K562 (cell line): ENCODE measurements around the gene ZBTB16.

Source experiments
- ARHGAP35 ChIP-seq: fragments of 450-650 bp; IDR thresholded peaks from 2 replicates; pipeline ENCODE4 v1.6.1; 2018; ENCODE audit not compliant: partially characterized antibody
- KAT2B ChIP-seq: IDR thresholded peaks from one replicate; pipeline ENCODE4 v1.6.1; 2012; ENCODE audit warnings: low read depth, mild to moderate bottlenecking, control low read depth, inconsistent platforms, low read length, moderate library complexity
- MXI1 ChIP-seq: IDR thresholded peaks from 2 replicates; pipeline ENCODE4 v1.6.1; 2011; ENCODE audit warnings: low read depth, mild to moderate bottlenecking, improper control_type of control experiment, low read length
- SFPQ ChIP-seq: fragments of 200-400 bp; formaldehyde crosslinking; IDR thresholded peaks from 2 replicates; pipeline ENCODE4 v1.6.1; 2017; ENCODE audit warnings: mild to moderate bottlenecking, low read depth, low read length, moderate library complexity
- SMAD1 ChIP-seq: fragments of 150-350 bp; IDR thresholded peaks from 2 replicates; pipeline ENCODE4 v1.6.1; 2014; ENCODE audit warnings: low read length, low read depth; ENCODE audit not compliant: partially characterized antibody
- ZBTB8A ChIP-seq: fragments of 450-650 bp; IDR thresholded peaks from 2 replicates; pipeline ENCODE4 v1.6.1; 2018; ENCODE audit warnings: mild to moderate bottlenecking, moderate library complexity; ENCODE audit not compliant: partially characterized antibody
- ZNF253 ChIP-seq: fragments of 250-450 bp; sonication (Bioruptor Pico); conservative IDR thresholded peaks from 2 replicates; pipeline ENCODE4 v1.6.1; 2021; ENCODE audit warnings: mild to moderate bottlenecking
- TF ChIP-seq, protein P1 (sequence below): fragments of 450-650 bp; IDR thresholded peaks from 2 replicates; pipeline ENCODE4 v1.6.1; 2018; ENCODE audit not compliant: partially characterized antibody
- TF ChIP-seq, protein P2 (sequence below): fragments of 450-650 bp; IDR thresholded peaks from 2 replicates; pipeline ENCODE4 v1.6.1; 2017; ENCODE audit warnings: mild to moderate bottlenecking, moderate library complexity
- TF ChIP-seq, protein P3 (sequence below): fragments of 250-450 bp; sonication (Bioruptor Pico); IDR thresholded peaks from 2 replicates; pipeline ENCODE4 v1.5.0; 2021; ENCODE audit warnings: mild to moderate bottlenecking, borderline replicate concordance
- TF ChIP-seq, protein P4 (sequence below), 3 experiments: IDR thresholded peaks in 2 of 3; conservative IDR thresholded peaks in 1 of 3; 2 replicates each; pipeline ENCODE4 v1.5.1; 2011 to 2012; ENCODE audit warnings: low read length in 3 of 3, mild to moderate bottlenecking in 3 of 3, control low read depth in 2 of 3, improper control_type of control experiment in 1 of 3, inconsistent platforms in 1 of 3, low read depth in 1 of 3, mixed read lengths in 1 of 3, moderate library complexity in 1 of 3; ENCODE audit not compliant: insufficient read depth in 2 of 3

DNA sequence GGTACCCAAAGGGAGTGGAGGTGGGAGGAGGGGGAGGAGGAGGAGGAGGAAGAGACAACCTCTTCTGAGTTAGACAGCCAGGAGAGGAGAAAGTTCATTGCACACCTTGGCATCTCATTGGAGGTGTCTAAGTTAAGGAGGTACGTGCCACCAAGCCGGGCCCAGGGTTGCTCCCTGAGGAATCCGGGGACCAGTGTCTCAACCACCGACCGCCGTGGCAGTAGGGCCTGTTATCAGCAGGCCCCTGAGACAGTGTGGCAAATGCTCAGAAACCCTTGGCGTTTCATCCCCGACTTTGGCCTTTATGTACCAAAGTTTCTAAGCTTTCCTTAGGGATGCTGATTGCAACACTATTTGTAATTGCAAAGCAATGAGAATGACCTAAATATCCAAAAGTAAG is 141.7 kb downstream of the ZBTB16 start:
- TF ChIP-seq, protein P1, sequence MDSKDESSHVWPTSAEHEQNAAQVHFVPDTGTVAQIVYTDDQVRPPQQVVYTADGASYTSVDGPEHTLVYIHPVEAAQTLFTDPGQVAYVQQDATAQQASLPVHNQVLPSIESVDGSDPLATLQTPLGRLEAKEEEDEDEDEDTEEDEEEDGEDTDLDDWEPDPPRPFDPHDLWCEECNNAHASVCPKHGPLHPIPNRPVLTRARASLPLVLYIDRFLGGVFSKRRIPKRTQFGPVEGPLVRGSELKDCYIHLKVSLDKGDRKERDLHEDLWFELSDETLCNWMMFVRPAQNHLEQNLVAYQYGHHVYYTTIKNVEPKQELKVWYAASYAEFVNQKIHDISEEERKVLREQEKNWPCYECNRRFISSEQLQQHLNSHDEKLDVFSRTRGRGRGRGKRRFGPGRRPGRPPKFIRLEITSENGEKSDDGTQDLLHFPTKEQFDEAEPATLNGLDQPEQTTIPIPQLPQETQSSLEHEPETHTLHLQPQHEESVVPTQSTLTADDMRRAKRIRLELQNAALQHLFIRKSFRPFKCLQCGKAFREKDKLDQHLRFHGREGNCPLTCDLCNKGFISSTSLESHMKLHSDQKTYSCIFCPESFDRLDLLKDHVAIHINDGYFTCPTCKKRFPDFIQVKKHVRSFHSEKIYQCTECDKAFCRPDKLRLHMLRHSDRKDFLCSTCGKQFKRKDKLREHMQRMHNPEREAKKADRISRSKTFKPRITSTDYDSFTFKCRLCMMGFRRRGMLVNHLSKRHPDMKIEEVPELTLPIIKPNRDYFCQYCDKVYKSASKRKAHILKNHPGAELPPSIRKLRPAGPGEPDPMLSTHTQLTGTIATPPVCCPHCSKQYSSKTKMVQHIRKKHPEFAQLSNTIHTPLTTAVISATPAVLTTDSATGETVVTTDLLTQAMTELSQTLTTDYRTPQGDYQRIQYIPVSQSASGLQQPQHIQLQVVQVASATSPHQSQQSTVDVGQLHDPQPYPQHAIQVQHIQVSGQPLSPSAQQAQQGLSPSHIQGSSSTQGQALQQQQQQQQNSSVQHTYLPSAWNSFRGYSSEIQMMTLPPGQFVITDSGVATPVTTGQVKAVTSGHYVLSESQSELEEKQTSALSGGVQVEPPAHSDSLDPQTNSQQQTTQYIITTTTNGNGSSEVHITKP, result no peak
- TF ChIP-seq, protein P2, sequence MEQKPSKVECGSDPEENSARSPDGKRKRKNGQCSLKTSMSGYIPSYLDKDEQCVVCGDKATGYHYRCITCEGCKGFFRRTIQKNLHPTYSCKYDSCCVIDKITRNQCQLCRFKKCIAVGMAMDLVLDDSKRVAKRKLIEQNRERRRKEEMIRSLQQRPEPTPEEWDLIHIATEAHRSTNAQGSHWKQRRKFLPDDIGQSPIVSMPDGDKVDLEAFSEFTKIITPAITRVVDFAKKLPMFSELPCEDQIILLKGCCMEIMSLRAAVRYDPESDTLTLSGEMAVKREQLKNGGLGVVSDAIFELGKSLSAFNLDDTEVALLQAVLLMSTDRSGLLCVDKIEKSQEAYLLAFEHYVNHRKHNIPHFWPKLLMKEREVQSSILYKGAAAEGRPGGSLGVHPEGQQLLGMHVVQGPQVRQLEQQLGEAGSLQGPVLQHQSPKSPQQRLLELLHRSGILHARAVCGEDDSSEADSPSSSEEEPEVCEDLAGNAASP, result no peak
- TF ChIP-seq ZBTB8A (no peak), KAT2B (no peak), SFPQ (no peak), MXI1 (no peak), ARHGAP35 (no peak), ZNF253 (CRISPR knock-in tag) (no peak), SMAD1 (no peak)
- TF ChIP-seq, protein P3, sequence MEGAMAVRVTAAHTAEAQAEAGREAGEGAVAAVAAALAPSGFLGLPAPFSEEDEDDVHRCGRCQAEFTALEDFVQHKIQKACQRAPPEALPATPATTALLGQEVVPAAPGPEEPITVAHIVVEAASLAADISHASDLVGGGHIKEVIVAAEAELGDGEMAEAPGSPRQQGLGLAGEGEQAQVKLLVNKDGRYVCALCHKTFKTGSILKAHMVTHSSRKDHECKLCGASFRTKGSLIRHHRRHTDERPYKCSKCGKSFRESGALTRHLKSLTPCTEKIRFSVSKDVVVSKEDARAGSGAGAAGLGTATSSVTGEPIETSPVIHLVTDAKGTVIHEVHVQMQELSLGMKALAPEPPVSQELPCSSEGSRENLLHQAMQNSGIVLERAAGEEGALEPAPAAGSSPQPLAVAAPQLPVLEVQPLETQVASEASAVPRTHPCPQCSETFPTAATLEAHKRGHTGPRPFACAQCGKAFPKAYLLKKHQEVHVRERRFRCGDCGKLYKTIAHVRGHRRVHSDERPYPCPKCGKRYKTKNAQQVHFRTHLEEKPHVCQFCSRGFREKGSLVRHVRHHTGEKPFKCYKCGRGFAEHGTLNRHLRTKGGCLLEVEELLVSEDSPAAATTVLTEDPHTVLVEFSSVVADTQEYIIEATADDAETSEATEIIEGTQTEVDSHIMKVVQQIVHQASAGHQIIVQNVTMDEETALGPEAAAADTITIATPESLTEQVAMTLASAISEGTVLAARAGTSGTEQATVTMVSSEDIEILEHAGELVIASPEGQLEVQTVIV (CRISPR knock-in tag), result no peak
- TF ChIP-seq, protein P4, sequence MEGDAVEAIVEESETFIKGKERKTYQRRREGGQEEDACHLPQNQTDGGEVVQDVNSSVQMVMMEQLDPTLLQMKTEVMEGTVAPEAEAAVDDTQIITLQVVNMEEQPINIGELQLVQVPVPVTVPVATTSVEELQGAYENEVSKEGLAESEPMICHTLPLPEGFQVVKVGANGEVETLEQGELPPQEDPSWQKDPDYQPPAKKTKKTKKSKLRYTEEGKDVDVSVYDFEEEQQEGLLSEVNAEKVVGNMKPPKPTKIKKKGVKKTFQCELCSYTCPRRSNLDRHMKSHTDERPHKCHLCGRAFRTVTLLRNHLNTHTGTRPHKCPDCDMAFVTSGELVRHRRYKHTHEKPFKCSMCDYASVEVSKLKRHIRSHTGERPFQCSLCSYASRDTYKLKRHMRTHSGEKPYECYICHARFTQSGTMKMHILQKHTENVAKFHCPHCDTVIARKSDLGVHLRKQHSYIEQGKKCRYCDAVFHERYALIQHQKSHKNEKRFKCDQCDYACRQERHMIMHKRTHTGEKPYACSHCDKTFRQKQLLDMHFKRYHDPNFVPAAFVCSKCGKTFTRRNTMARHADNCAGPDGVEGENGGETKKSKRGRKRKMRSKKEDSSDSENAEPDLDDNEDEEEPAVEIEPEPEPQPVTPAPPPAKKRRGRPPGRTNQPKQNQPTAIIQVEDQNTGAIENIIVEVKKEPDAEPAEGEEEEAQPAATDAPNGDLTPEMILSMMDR (IDR thresholded peaks at IDR 0.05 in 2 of 3, conservative IDR thresholded peaks at IDR 0.05 in 1 of 3; ENCODE audit: insufficient read depth in 2 of 3, low read depth in 1 of 3, low read length in 3 of 3), result no peak
